Measurements from ENCODE around the gene THAP4. TPM values are rescaled to one million over a fixed set of nuclear protein-coding genes. Genes with fewer than 3 reads are reported as not detected.

THAP4 gene
- total and polyA plus RNA-seq, 2 experiments from 2014 or later: 62.9 to 80.4 TPM

DNA sequence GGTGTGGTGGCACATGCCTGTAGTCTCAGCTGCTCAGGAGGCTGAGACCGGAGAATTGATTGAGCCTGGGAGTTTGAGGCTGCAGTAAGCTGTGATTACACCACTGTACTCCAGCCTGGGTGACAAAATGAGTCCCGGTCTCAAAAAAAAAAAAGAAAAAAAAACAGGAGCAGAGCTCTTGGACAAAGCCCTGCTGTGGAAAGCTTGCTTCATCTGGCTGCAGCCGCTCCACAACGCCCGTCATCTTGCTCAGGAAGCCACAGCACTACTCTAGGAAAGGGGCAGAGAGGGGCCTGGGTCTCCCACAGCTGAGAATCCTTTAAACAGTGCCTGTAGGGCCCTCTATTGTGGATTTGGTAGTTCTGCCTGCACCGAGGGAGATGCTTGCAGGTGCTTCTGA lies 11.5 kb upstream of the THAP4 start:
- H3K27me3 ChIP-seq (ENCODE audit: insufficient read depth): no peaks in the 10 kb centered on the region
- H3K27me3 Mint-ChIP-seq (ENCODE audit: insufficient read depth, low read depth, poor library complexity): peaks cover 8% of the 10 kb centered on the region
- H3F3A ChIP-seq (replicated peaks; ENCODE audit: low read depth): no peaks in the 10 kb centered on the region
- H3K4me1 ChIP-seq (ENCODE audit: insufficient read depth): peaks cover 19% of the 10 kb centered on the region
- no peak overlapping the region for H3K4me2 ChIP-seq
- no peaks in the 10 kb centered on the region; the same call in 1 of the 2 replicates for H3K36me3 ChIP-seq (ENCODE audit: insufficient read depth)
- H3K9me3 Mint-ChIP-seq: no peaks in the 10 kb centered on the region
- no peak overlapping the region for H3K4me3 ChIP-seq
- H3K27ac ChIP-seq (ENCODE audit: low read depth): no peak overlapping the region
- peak overlapping the region; percentile 64 for H3K27ac Mint-ChIP-seq
- peaks cover 60% of the 10 kb centered on the region for H4K20me1 ChIP-seq (replicated peaks; ENCODE audit: insufficient read depth)
- H3K79me2 ChIP-seq (replicated peaks; ENCODE audit: insufficient read depth): peaks cover 93% of the 10 kb centered on the region
- H3K9me2 ChIP-seq (ENCODE audit: insufficient read depth): no peaks in the 10 kb centered on the region
- TF ChIP-seq, protein P1, sequence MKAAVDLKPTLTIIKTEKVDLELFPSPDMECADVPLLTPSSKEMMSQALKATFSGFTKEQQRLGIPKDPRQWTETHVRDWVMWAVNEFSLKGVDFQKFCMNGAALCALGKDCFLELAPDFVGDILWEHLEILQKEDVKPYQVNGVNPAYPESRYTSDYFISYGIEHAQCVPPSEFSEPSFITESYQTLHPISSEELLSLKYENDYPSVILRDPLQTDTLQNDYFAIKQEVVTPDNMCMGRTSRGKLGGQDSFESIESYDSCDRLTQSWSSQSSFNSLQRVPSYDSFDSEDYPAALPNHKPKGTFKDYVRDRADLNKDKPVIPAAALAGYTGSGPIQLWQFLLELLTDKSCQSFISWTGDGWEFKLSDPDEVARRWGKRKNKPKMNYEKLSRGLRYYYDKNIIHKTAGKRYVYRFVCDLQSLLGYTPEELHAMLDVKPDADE (IDR thresholded peaks at IDR 0.05): no peak
- TF ChIP-seq POLR2AphosphoS5 (IDR thresholded peaks at IDR 0.05; ENCODE audit: low read depth): no peak
- no peak for TF ChIP-seq ZNF114 (CRISPR knock-in tag; IDR thresholded peaks at IDR 0.05)
- no peak for TF ChIP-seq CTCF (conservative IDR thresholded peaks at IDR 0.05; ENCODE audit: low read depth in 2 of 2)
- no peak for TF ChIP-seq NANOG (IDR thresholded peaks at IDR 0.05; ENCODE audit: borderline replicate concordance)
- TF ChIP-seq STAT1 (IDR thresholded peaks at IDR 0.05; ENCODE audit: unreplicated experiment): no peak
- TF ChIP-seq ZNF331 (CRISPR knock-in tag; IDR thresholded peaks at IDR 0.05; ENCODE audit: low read depth): no peak
- TF ChIP-seq CREB1 (CRISPR knock-in tag; IDR thresholded peaks at IDR 0.05; ENCODE audit: low read depth): no peak
- TF ChIP-seq ZNF462 (CRISPR knock-in tag; IDR thresholded peaks at IDR 0.05): no peak
- no peak for TF ChIP-seq REST (IDR thresholded peaks at IDR 0.05; ENCODE audit: unreplicated experiment)
- TF ChIP-seq EZH2 (IDR thresholded peaks at IDR 0.05; ENCODE audit: low read depth, unreplicated experiment): no peak
- TF ChIP-seq EZH2phosphoT487 (IDR thresholded peaks at IDR 0.05; ENCODE audit: unreplicated experiment): no peak
- no peak for TF ChIP-seq JUNB (IDR thresholded peaks at IDR 0.05; ENCODE audit: unreplicated experiment)
- peaks cover 30% of the 10 kb centered on the region for H3K36me3 Mint-ChIP-seq (ENCODE audit: low read depth)
- no peak for DNase-seq (ENCODE audit: low spot score)
- H3K4me3 Mint-ChIP-seq: no peak overlapping the region
- no peak overlapping the region for H2AFZ ChIP-seq
- peak; percentile 27; the same call in 2 of the 3 replicates for ATAC-seq
- peaks cover 26% of the 10 kb centered on the region for H3K4me1 Mint-ChIP-seq
